KOPT-K1 (cell line): ENCODE data around the gene SLF1.

Source experiments
- H3K27ac ChIP-seq: fragments of 200-600 bp; sonication (generic); 2 replicates; pipeline ENCODE4 v1.5.1; 2016; ENCODE audit warnings: antibody characterized with exemption, mild to moderate bottlenecking, low read depth, low read length; ENCODE audit not compliant: poor library complexity, severe bottlenecking
- H3K36me3 ChIP-seq: fragments of 200-600 bp; sonication (generic); 2 replicates; pipeline ENCODE4 v1.5.1; 2017; ENCODE audit warnings: antibody characterized with exemption, mild to moderate bottlenecking, low read length, moderate library complexity; ENCODE audit not compliant: insufficient read depth
- H3K9me3 ChIP-seq: fragments of 200-600 bp; sonication (generic); 2 replicates; pipeline ENCODE4 v1.5.1; 2017; ENCODE audit warnings: antibody characterized with exemption, low read length, mild to moderate bottlenecking; ENCODE audit not compliant: insufficient read depth, poor library complexity, severe bottlenecking

Gene SLF1

GRCh38 chr5:94632024-94632423, 13.6 kb downstream of the SLF1 start:
- Histone ChIP-seq H3K9me3 (peaks cover 43% of the 10 kb centered on the region), H3K27ac (no peak overlapping the region), H3K36me3 (peaks cover 85% of the 10 kb centered on the region)

GRCh38 chr5:94640176-94640575, 21.7 kb downstream of the SLF1 start:
- Histone ChIP-seq H3K27ac (no peak overlapping the region), H3K36me3 (peaks cover 89% of the 10 kb centered on the region), H3K9me3 (peaks cover 58% of the 10 kb centered on the region)

GRCh38 chr5:94645053-94645452, 26.6 kb downstream of the SLF1 start:
- Histone ChIP-seq H3K27ac (no peak overlapping the region), H3K9me3 (peaks cover 10% of the 10 kb centered on the region), H3K36me3 (peaks cover 82% of the 10 kb centered on the region)

DNA sequence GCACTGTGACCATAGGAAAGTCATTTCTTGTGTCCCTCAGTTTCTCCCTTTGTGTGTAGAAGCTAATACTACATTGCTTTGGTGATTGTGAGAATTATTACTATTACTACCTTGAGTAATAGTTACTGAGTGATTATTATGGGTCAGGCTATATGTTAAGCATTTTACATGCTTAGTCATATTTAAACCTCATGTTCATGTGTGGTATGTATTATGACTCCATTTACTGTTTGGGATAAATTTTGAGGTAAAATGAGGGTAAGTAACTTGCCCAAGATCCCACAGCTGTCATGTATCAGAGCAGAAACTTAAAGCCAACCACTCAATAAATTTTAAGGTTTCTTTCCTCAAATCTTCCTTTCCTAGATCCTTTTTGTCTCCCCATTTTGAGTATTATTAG, 28.3 kb downstream of the SLF1 start:
- Histone ChIP-seq H3K27ac (no peak overlapping the region), H3K36me3 (peaks cover 81% of the 10 kb centered on the region)

DNA sequence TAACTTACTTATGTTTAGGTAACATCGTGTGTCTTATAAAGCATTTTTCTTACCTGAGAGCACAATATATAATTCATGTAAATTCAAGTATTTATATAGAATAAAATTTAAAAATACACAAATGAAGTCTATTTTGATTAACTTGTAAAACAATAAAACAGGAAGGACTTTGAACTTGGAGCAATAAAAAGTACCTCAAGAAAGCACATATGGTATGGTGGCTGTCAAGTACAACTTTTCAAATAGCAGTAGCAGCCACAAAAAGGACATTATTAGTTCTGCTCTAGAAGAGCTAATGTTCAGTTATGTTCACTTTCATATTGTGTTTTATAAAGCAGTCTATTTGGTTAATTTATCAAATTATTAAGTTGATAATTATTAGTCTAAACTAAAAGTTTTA, 31.4 kb downstream of the SLF1 start:
- Histone ChIP-seq H3K27ac (no peak overlapping the region), H3K36me3 (peaks cover 89% of the 10 kb centered on the region)

More for the DNA sequence above, 28.3 kb downstream of the SLF1 start:
- H3K9me3 ChIP-seq, result no peaks in the 10 kb centered on the region

DNA sequence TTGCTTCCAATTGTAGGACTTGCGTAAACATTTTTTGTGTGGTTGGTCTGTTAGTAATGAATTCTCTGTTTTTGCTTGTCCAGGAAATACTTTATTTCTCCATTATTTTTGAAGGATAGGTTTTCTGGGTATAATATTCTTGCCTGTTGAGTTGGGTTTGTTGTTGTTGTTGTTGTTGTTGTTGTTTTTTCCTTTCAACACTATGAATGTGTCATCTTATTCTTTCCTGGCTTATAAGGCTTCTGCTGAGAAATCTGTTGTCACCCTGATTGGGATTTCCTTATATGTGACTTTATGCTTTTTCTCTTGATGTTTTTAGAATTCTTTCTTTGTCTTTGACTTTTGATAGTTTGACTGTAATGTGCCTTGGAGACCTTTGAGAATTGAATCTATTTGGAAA, 39.8 kb downstream of the SLF1 start:
- Histone ChIP-seq H3K27ac (no peak overlapping the region), H3K9me3 (peaks cover 49% of the 10 kb centered on the region), H3K36me3 (peaks cover 88% of the 10 kb centered on the region)

More for the DNA sequence above, 31.4 kb downstream of the SLF1 start:
- peaks cover 14% of the 10 kb centered on the region for H3K9me3 ChIP-seq

- peaks cover 41% of the 10 kb centered on the region for H3K9me3 ChIP-seq
- H3K27ac ChIP-seq, result no peak overlapping the region
- H3K36me3 ChIP-seq, result peaks cover 89% of the 10 kb centered on the region
These were observed 42.0 kb downstream of the SLF1 start for GRCh38 chr5:94660506-94660905.

DNA sequence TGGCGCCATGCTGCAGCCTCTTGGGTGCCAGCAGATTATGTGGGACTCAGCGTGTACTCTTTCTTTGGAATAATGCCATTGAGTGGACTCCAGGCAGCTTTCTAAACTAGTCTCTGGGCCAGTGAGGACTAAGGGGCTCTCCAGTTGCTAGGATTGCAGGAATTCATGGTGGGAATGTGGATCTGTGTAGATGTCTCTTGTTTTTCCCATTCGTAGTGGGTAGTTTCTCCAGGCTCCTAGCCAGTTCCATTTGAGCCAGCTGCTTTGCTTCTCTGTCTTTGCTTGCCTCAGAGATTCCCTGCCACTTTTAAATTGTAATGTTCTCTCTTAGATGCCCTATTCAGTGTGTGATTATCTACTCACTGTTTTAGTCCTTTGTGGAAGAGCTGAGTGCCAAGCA, 42.6 kb downstream of the SLF1 start:
- peaks cover 35% of the 10 kb centered on the region for H3K9me3 ChIP-seq
- H3K27ac ChIP-seq, result no peak overlapping the region
- H3K36me3 ChIP-seq, result peaks cover 89% of the 10 kb centered on the region

GRCh38 chr5:94667937-94668336, 49.5 kb downstream of the SLF1 start:
- Histone ChIP-seq H3K36me3 (peaks cover 87% of the 10 kb centered on the region), H3K9me3 (no peaks in the 10 kb centered on the region), H3K27ac (no peak overlapping the region)

DNA sequence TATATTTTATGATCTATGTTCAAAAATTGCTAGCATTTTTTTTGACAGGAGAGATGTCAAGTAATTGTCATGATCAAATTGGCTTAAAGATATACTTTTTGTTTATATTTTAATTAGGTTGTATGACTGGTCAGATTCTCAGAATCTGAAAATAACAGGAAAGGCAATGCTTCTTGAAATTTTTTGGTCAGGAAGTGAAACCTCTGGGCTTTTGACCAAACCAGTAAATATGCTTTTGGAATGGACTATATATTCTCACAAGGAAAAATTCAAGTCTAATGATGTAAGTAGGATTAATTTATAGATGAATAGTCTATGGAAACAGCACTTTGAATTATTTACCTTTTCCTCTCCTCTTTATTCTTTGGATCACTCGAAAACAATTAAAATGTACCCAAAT, 52.3 kb downstream of the SLF1 start:
- H3K27ac ChIP-seq, result no peak overlapping the region
- H3K9me3 ChIP-seq, result no peaks in the 10 kb centered on the region
- H3K36me3 ChIP-seq, result peaks cover 80% of the 10 kb centered on the region

GRCh38 chr5:94672746-94673145, 54.3 kb downstream of the SLF1 start:
- Histone ChIP-seq H3K9me3 (no peaks in the 10 kb centered on the region), H3K27ac (no peak overlapping the region), H3K36me3 (peaks cover 81% of the 10 kb centered on the region)

DNA sequence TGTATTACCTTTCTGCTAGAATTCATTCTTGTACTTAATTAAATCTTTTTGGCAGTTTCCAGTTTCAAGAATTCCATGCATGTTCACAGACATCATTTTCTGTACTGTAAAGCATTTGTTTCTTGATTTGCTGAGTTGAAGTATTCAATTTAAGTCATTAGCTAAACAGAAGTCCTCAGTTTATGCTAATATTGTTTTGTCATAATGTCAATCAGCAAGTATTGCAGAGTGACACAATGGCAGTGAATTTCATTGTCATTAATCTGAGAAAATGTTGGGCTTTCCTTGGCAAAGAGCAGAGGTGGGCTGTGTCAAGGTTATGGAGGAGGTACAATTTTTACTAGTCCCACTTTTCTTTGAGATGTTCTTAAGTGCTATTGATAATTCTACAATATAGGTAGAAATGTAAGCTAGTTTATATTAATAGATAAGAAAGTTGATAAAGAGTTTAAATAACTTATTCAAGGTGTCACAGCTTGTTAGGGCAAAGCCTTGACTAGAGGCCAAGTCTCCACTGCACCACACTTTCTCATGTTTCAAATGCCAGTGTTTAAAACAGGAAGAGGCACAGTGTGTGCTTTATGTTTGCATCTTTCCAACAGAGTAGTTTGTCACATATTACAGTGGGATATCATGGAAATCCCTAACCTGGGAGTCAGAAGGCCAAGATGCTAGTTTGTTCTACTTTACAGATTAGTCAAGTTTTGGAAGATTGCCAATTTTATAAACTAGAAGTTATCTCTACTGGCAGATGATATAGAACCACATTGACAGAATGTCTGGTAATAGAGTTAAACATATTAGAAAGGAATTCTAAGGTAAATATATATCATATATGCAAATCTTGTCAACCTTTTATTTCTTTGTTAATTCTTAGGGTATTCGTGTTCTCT, 56.3 kb downstream of the SLF1 start:
- H3K36me3 ChIP-seq, result peaks cover 78% of the 10 kb centered on the region

DNA sequence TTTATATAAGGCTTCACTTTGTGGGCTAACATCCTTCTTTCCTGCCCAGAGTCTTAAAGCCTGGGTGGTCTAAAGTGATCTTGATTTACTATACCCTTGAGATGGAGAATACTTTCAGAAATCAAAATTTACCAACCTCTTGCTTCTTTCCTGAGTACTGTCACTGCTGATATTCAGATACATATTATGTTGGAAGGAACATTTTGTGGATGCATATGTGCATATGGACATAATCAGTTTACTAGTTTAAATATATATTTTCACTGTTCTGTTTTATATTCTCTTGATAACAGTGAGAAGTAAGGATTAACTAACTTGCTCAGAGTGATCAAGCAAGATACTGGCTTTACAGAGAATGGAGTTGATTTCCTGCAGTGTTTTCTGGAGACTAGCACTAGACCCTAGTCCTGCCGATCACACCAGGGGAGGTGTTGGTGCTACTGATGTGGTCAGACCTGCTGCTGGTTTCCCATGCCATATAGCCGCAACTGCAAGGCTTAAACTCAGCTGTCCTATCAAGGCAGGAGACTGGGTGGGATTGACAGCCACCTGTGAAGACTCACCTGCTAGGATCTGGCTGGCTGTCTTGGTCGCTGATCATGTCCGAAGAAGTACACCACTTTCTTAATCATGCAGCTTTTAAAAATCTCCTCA, 57.6 kb downstream of the SLF1 start:
- peaks cover 78% of the 10 kb centered on the region for H3K36me3 ChIP-seq
- H3K27ac ChIP-seq, result no peak overlapping the region
- H3K9me3 ChIP-seq, result no peaks in the 10 kb centered on the region

More for the DNA sequence above, 56.3 kb downstream of the SLF1 start:
- no peak overlapping the region for H3K27ac ChIP-seq
- H3K9me3 ChIP-seq, result no peaks in the 10 kb centered on the region

DNA sequence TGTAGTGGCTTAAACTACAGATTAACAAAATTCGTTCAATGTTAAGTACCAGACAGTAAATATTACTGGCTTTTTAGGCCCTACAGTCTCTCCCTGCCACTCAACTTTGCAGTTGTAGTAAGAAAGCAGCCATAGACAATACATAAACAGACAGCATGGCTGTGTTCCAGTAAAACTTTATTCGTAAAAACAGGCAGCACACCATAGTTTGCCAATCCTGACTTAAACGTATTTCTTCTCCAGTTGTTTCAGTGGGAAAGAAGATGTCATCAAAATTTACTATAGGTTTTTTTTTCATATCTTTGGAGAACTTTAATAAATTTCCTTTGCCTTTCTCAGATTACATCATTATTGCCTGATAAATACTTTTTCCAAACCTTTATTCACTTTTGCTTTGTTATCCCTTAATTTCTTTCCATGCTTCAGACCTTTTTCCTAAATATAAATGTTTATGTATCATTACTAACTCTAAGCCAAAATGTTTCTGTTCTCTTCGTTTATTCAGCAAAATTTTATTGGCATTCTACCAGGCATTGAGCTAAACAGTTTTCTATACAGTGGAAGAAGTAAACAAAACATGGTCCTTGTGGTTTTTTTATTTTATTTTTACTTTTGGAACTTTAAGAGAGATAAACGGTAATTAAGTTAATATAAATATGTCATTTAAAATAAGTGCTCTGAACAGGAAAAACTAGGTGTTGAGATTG, 64.5 kb downstream of the SLF1 start:
- peaks cover 77% of the 10 kb centered on the region for H3K36me3 ChIP-seq
- H3K9me3 ChIP-seq, result no peaks in the 10 kb centered on the region
- H3K27ac ChIP-seq, result no peak overlapping the region

DNA sequence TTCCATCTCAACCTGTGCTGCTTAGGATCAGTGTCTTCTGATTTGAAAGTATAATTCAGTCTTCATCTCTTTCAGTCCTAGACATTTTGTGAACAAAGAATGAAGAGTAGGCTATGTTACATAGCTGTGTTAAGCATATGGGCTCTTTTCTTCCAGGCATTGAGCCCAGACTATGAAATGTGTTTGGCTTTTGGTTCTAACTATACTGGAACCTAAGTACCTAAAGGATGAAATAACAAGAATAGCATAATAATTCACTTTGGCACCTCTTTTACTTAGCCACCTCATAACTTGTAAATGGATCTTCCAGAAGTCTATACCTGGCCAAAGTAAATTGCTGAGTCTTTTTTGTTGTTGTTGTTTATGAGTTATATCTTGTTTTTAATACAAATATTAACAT, 71.4 kb downstream of the SLF1 start:
- peaks cover 92% of the 10 kb centered on the region for H3K36me3 ChIP-seq
- no peak overlapping the region for H3K27ac ChIP-seq
- no peaks in the 10 kb centered on the region for H3K9me3 ChIP-seq
